GM12875 (cell line): Measurements from ENCODE around the gene FMN1.

ENCODE experiments used
- H3K4me3 ChIP-seq: one replicate; pipeline ENCODE4 v1.5.1; 2011; ENCODE audit warnings: low read depth, low read length, control low read depth
- TF ChIP-seq, protein P1 (sequence below): IDR thresholded peaks from 2 replicates; pipeline ENCODE4 v1.5.1; 2011; ENCODE audit warnings: low read depth, mild to moderate bottlenecking, control low read depth, inconsistent platforms, low read length, moderate library complexity, borderline replicate concordance; ENCODE audit not compliant: insufficient read depth

Gene FMN1

DNA sequence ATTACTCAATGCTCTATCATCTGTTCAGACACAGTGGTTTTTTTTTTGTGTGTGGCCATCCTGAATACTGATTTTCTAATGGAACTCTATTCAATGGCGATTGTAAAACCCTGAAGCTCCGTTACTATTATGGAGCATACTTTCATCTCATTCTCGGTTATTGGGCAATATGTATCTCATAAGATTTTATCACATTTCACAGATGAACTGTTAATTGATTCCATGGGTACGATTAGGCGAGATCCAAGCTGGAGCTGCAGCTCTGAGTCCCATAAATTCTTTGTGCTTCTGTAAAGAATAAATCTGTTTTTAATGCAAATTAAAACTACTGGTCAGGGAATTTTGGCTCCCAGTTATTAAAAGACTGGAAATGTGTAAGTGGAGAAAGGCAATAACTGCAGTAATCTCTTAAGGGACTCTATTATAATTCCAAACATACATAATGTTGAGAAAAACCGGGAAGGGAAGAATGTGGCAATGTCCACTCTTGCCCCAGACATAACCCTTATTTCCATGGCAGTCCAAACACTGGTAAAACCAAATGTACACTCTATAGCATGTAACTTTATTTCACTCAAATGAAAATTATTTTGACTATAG, 394.5 kb downstream of the FMN1 start:
- H3K4me3 ChIP-seq = no peak overlapping the region
- TF ChIP-seq, protein P1, sequence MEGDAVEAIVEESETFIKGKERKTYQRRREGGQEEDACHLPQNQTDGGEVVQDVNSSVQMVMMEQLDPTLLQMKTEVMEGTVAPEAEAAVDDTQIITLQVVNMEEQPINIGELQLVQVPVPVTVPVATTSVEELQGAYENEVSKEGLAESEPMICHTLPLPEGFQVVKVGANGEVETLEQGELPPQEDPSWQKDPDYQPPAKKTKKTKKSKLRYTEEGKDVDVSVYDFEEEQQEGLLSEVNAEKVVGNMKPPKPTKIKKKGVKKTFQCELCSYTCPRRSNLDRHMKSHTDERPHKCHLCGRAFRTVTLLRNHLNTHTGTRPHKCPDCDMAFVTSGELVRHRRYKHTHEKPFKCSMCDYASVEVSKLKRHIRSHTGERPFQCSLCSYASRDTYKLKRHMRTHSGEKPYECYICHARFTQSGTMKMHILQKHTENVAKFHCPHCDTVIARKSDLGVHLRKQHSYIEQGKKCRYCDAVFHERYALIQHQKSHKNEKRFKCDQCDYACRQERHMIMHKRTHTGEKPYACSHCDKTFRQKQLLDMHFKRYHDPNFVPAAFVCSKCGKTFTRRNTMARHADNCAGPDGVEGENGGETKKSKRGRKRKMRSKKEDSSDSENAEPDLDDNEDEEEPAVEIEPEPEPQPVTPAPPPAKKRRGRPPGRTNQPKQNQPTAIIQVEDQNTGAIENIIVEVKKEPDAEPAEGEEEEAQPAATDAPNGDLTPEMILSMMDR = no peak

DNA sequence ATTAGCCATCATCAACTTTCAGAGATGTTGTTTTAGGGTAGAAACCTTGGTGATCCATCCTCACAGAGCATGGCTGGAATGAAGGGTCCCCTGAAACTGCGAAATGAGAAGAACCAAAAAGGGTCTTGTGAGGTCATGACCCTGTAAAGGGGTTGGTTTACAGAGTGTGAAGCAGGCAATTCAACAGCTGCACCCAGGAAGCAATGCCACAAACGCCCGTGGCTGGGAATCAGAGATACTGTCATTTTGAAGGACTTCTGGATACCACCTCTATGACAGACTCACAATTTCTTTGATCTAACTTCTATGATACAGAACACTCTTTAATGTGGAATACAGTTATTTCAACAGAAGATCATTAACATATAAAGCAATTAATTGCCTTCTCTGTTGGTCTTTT, 397.7 kb downstream of the FMN1 start:
- TF ChIP-seq, protein P1 = no peak
- no peak overlapping the region for H3K4me3 ChIP-seq

DNA sequence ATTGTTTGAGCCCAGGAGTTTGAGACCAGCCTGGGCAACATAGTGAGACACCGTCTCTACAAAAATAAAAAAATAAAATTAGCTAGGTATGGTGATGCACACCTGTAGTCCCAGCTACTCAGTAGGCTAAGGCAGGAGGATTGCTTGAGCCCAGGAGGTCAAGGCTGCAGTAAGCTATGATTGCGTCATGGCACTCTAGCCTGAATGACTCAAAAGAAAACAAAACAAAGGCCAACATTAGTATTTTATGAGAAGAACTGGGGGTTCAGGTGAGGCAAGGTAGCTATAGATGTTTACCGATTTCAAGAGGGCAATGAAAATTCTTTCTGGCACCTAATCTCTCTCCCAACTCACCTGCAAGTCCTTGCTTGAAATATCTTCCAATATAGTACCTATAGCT, 399.5 kb downstream of the FMN1 start:
- no peak overlapping the region for H3K4me3 ChIP-seq
- TF ChIP-seq, protein P1 = no peak

DNA sequence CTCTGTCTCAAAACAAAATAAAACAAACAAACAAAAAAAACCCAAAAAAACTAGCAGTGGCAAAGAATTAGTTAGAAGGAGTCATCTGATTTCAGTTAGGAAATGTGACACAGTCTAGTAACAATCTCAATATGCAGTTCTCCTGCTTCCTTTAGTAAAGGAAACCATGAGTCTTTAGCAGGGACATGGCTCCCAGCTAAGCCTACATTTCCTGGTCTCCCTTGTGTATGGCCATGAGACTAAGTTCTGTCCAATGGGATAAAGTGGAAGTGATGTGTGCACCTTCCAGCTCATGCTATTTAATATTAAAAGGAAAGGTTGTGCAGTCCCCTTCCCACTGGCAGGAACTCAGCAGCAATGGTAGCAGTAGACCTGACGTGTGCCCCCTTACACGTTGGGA, 402.1 kb downstream of the FMN1 start:
- TF ChIP-seq, protein P1 = no peak
- no peak overlapping the region for H3K4me3 ChIP-seq

DNA sequence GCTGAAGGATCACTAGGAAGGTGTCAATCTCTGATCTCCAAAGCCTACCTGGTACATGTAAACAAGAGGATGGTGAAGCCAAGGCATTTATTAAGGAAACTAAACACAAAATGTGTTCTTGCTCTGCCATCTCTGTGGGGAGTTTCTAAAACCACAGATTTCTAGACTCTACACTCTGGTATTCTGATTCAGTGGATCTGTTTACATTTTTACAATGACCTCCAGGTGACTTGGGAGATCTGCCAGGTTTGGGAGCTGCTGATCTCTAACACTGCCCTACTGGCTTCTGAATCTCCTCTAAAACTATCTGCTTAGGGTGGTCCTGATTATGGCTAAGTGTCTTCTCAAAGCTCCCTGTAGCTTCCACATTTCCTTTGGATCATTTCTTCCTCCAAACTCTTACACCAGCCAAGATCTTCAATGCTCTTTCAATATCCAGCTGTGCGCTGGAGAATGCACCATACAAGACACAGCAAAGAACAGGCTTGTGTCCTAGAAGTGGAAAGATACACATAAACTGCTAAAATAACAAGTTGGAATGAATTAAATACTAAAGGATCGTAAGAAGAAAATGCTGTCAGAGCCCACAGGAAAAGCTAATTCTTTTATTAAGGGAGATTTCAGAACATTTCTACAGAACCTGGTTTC, 404.0 kb downstream of the FMN1 start:
- TF ChIP-seq, protein P1 = no peak
- H3K4me3 ChIP-seq = no peak overlapping the region

DNA sequence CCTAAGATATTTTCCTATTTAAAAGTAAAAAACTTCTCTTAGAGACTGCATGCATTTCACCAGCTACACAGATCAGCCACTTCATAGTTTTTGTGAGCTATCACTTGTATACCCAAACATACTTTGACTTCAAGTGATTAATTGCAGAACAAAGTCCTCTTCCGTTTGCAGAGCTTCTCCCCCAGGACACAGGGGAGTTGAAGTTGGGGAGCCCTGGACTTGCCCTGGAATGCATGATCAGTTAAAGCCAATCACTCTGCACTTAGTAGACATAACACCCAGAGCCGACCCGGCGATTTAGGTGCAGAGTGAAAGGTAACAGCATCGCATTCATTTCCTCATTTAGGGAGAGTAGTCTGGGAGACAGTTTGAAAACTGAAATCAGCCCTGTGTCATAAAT, 406.6 kb downstream of the FMN1 start:
- no peak overlapping the region for H3K4me3 ChIP-seq
- TF ChIP-seq, protein P1 = no peak

DNA sequence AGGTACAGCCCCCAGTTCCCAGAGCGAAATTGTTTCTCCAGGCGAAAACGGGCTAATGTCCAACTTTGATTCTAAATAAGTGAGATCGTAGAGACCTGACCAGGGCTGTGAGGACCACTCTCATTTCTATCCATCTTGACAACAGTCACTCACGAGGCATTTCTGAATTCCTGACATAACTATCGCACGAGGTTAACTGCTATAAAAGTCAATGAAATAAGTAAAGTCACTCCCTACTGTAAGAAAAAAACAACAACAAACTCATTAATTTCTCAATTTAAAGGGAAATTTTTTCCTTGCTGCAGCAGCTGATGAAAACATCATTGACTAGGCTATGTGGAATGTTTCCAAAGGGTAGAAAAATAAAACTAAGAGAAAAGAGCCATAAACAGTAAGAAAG, 407.6 kb downstream of the FMN1 start:
- TF ChIP-seq, protein P1 = no peak
- no peak overlapping the region for H3K4me3 ChIP-seq
